AG20443 (cell line): ENCODE measurements around the gene TEX53.

Source experiments
- DNase-seq: peaks from one replicate; pipeline ENCODE4 v3.0.0; 2012; ENCODE audit warnings: low spot score, mixed read lengths

The TEX53 gene

DNA sequence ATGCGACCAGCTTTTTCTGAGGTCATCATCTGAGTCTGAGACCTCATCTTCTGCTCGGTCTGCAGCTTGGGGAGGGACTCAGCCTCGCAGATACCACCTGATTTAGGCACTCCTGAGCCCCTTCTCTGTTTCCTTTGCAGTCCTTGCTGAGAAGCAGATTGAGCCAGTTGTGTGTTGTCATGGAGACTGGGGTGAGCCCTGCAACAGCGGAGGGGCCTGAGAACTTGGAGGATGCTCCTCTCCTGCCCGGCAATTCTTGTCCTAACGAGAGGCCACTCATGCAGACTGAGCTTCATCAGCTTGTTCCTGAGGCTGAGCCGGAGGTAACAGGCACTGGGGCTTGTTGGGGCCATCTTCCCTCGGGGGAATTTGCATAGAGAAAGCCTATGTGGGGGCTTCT, 19.2 kb downstream of the TEX53 start:
- no peak for DNase-seq

DNA sequence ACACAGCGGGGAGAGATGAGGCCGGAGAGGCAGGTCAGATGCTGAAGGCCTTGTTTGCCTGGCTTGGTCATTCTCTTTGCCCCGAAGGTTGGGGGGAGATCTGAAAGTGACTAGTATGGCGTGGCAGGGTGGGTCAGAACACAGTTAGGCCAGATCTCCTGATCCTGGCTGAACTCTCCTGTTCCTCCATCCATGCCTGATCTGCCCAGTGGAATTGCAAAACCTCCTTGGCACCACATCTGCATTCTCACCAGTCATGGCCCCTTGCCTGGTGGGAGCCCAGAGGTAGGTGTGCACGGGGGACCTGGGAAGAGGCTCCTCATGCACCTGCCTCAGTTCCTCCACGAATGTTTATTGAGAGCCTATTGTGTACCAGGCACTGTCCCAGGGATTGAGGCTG, 23.2 kb downstream of the TEX53 start:
- no peak for DNase-seq

DNA sequence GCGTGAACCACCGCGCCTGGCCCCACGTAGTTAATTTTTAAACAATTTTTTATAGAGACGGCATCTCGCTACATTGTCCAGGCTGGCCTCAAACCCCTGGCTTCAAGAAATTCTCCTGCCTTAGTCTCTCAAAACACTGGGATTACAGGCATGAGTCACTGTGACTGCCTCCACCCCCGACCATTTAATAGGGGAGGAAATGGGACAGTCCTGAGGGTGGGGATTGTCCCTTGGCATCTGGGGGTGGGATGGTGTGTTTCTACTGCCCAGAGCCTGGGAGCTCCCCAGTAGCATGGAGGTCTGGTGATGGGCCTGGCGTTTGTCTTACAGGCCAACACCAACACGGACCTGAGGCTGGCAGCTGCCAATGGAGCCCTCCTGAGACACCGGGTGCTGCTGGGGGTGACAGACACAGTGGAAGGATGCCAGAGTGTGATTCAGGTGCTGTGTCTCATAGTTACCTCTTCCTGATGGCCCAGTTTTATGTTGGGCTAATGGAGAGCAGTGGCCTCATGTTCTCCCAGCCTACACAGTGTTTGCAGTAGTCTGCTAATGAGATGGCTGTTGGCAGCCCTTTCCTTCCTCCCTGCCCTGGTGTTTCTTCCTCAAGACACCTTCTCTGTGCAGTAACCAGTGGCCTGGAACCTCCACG, 24.0 kb downstream of the TEX53 start:
- DNase-seq, result no peak

DNA sequence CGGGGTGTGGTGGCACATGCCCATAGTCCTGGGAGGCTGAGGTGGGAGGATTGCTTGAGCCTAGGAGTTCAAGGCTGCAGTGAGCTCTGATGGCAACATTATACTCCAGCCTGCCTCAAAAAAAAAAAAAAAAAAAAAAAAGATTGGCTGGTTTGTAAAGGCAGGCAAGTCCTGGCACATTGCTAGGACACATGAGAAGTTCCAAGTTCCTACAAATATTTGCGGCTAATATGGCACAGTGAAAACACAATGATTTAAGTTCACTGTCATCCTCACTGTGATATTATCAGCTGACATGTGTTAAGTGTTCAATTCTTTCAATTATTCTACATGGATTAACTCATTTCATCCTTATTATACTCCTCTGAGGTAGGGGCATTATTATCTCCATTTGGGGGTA, 26.4 kb downstream of the TEX53 start:
- DNase-seq, result no peak

DNA sequence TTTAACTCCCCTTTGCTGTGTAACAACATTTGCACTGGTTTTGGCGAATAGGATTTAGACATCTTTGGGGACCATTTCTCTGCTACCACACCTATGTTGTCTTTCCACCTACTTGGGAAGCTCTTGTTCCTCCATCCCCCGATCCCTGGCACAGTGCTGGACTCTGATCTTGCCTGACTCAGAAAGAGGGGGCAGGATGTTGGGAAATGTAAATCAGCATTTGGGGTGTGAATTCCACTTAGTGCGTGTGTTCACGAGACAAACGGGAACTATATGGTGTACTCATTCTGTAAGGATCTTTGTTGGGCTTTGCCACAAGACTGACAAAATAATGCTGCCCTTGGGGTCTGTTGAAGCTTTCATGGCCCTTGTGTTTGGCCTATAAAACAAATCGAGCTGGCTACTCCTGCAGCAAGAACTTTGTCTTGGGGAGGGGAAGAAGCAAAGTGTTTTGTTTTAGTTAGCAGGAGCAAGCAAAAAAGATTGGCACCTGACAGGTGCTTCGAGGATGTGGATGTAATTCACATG, 28.0 kb downstream of the TEX53 start:
- no peak for DNase-seq

DNA sequence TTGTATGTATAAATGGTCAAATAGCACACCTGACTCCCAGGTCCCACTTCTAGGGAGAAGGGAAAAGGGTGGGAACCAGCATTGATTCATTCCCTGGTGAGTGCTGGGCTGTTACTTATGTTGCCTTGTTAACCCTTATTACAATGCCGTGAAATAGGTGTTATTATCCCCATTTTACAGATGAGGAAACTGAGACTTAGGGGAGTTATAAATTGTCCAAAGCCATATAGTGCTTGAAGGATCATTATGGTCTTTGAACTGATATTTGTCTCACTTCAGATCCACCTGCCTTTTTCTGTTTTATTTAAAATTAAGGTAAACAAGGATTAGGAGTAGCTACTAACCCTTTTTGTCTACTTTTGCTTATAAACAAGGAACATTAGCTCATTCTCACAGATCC, 30.1 kb downstream of the TEX53 start:
- DNase-seq, result no peak

DNA sequence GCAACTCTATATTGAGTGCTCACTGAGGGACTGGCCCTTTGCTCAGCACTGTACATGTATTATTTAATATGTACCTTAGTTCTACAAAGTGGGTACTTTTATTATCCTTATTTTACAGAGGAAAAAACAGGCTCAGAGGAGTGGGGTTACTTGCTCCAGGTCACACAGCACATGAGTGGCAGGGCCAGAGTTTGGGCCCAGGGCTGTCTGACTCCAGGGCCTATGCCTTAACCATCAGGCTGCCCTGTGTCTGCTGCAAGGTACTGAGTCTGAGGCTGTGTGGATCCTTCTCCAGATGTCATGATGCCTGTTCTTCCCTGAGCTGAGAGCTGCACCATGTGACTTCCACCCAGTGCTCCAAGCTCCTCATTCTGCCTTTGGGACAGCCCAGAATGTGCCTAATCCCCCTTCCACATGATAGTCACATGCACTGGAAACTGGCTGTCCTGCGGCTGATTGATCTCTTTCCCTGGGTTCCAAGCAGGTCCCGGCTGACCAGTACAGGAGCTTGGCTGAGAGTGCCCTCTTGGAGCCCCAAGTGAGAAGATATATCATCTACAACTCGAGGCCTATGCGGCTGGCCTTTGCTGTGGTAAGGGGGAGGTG, 31.1 kb downstream of the TEX53 start:
- no peak for DNase-seq

DNA sequence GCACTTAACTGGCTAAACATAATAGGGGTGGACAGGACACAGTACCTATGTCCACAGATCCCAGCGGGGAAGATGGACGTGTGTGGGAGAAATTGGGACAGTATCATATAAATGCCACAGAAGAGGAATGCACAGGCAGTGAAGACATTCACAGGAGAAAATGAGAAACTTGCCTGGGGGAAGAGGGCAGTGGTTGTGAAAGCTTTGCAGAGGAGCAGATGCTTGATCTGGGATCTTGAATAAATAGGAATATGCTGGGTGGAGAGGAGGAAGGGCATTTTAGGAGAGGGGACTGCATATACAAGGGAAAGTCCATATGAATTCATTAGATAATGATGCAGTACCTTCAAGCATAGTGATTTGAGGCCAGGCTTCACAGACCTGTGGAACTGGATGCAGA, 32.9 kb downstream of the TEX53 start:
- DNase-seq, result no peak

DNA sequence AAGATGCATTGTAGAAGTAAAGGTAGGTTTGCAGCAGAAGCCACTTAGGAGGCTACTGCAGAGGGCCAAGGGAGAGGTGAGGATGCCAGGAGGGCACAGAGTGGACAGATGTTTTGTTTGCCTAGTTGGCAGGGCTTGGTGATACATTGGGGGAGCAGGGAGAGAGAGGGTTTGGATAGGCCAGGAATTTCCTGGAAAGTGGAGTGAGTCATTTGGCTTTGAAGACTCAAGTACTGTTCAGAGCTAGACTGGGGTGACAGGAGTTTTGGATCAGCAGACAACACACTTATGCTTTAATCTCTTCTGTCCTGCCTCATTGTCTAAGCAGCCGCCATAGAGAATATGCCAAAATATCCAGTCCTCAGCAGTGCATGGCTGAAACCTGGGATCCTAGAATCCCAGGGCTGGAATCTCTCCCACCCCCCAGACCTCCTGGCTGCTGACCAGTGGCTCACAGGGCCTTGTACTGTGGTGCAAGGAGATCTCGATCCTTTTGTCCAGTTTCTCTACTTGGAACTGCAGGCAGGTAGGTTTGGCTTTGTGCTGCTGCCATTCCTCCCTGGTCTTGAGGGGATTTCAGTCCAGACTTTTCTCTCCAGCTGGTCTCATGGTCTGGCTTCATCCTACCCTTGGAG, 35.5 kb downstream of the TEX53 start:
- DNase-seq, result peak; percentile 81

DNA sequence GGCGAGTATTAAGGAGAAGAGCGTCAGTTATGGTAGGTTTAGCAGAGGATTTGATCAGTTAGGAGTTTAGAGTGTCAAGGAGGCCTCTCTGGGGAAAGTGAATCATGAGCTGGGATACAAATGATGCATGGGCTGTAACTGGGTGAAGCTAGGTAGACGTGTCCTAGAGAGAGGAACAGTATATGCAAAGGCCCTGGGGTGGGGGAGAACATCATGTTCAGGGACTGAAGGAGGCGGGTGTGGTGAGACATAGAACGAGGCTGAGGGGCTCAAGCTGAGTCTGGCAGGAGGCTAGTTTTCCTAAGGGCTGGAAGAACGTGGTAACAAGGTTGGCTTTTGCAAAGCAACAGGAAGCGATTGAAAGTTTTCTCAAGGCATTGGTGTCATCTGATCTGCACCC, 36.0 kb downstream of the TEX53 start:
- no peak for DNase-seq

DNA sequence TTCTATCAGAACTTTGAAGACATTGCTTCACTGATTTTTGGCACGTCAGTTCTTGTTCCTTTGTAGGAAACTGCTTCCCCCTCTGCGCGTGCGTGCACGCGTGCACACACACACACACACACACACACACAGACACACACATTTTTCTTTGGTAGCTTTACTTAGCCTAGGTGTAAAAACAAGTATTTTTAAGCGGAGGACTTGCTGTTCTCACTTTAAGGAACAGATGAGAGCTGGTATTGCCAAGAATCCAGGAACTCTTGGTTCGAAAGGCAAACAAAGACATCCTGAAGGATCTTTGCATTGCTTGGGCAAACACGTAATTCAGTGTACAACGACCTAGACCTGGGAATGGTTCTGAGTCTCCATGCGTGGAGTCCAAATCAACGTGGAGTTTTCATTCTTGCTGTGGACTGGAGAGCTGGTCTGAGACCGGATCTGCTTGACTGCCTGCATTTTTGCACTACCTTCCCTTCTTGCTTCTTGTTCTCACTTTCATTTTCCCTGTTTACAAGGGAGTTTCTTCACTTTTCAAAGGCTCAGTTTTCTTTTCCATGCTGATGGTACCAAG, 38.3 kb downstream of the TEX53 start:
- no peak for DNase-seq

DNA sequence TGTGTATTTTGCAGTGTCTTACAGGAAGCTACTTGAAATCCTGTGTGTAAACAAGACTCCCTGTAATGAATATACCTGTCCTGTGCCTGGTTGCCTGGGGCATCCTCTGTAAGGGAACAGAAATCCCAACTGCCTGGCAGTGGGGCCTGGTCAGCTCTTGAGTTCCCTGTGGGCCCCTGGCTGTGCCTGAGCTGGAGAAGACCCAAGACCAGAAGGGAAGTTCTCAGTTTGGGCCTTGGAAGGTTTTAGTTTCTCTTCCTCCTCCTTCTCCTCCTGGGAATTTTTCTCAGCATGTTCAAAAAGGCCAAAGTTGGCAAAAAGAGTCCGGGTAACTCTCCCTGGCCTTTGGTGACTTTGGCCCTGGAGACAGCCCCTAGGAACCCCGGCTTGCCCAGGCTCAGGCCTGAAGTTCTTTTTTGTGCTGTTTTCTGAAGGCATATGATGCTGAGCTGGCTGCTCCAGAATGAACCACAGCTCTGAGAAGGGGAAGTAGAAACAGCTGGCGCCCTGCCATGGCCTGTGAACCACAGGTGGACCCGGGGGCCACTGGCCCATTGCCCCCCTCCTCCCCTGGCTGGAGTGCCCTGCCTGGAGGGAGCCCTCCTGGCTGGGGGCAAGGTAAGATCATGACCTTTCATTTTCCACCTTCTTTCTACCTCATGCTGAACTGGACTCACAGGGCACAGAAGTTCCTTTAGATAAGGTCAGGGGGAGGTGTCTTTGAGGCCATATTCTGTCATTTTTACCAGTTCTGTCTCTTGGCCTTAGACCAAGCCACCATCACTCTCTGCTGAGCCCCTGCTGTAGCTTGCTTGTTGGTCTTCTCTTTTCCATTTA, 40.7 kb downstream of the TEX53 start:
- DNase-seq, result no peak

DNA sequence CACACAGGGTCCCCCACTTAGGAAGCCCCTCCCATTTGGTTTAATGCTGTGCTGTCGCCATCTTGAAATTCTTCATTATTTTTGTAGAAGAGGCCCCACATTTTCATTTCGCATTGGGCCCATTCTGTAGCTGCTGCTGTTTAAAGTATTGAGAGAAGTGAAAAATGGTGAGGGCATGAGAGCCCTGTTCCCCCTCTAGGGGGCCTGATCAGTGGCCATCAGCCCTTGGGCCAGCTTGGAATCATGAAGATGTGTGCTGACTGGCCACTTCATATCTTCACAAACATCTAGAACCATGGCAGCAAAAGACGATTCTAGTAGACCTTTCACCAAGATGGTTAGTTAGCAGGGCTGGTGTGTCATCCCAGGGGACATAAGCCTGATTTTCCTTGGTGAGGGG, 43.2 kb downstream of the TEX53 start:
- no peak for DNase-seq

DNA sequence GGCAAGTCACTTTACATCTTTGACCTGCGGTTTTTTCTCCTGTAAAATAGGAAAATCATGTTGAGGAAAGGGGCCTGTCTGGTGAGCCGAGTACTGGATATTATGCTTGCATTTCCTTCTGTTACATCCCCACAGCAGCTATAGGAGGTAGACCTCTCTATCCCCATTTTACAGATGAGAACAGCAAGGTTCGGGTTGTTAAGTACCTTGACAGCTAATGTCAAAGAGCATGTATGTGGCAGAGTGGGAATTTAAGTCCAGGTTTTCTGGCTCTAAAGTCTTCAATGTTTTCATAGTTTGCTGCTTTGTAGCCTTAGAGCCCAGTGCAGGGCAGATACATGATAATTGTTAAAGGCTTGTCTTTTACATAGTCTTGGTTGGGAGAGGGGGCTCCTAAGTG, 43.7 kb downstream of the TEX53 start:
- no peak for DNase-seq

DNA sequence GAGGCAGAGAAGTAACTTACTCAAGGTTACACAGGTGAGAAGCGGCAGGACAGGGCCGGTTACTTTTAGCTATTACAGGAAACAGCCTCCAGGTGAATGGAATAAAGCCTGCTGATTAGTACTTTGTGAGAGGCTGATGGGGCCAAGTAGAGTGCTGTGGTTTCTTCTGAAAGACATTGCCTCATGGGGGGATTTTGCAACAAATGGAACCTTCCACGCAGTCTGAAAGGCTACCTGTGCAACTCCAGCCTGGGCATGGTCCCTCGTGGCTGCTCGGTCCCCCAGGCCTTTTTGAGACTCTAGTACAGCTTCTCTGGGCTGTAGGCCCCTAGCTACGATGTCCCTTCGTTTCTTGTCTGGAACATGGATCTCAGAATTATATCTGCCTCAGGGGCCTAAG, 44.5 kb downstream of the TEX53 start:
- DNase-seq, result no peak

DNA sequence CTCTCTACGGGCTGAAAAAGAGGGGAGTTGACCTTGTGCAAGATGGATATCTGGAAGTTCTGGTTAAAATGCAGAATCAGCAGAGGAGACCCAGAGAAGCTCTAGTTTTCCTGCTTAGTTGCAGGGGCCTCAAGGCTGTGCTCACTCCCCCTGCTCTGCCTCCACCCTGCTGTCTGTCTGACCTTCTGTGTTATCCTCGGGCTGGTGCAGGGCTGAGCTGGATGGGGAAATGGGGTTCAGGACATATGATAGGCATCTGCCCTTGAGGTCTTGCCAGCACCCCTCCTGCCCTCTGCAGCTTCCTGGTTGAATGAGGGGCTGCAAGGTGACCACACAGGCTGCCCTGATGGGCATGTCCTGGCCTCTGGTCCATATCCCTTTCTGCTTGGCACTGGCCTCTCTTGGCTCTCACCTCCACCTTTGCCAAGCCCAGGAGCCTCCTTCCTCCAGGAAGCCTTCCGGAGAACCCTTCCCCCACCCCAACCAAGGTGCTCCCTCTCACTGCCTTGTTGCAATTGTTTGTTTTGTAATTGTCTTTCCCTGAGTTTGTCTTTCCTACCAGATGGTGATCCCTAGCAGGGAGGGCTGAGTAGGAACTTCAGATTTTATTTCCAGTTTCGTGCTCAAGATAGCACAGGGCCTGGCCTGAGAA, 45.2 kb downstream of the TEX53 start:
- no peak for DNase-seq

DNA sequence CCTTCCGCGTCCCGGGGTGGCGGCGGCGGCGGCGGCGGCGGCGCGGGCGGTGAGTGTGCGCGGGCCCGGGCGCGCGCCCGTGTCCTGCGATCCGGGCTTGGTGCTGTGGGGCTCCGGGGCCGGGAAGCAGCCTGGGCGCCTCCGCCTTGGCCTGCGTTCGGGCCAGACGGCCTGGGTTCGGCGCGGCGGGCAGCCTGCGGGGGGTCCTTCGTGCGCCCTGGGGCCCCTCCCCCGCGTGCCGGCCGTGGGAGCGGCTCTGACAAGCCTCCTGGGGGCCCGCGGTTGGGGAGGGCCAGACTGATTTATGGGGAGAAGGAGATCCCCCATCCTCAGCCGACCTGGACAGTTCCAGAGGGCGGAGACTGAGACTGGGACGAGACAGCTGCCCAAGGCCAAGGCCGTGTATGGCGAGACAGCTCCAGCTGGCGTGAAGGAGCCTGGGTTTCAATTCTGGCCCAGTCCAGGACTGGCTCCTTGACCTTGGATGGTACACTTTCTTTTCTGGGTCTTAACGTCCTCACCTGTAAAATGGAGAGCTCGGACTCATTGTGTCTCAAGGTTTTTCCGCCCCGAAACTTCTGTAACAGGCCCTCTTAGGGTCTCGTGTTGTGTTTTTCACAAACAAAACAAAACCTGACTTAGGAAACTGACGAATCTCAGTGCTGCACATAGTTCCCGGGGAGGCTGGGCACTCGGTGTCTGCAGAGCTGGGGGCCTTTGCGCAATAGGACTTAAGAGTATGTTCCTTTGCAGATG, 45.9 kb downstream of the TEX53 start:
- peak; percentile 86 for DNase-seq

DNA sequence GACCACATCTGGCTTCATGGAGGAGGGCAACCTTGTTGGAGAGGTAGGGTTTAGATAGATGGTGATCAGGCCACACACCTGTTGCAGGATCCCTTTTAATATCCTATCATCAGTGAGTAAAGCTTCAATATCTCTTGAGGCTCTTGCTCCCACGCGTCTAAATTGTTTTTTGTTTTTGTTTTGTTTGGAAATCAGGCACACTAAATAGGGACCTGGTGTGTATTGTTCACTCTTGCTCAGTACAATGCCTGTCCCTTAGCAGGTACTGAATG, 49.1 kb downstream of the TEX53 start:
- no peak for DNase-seq

DNA sequence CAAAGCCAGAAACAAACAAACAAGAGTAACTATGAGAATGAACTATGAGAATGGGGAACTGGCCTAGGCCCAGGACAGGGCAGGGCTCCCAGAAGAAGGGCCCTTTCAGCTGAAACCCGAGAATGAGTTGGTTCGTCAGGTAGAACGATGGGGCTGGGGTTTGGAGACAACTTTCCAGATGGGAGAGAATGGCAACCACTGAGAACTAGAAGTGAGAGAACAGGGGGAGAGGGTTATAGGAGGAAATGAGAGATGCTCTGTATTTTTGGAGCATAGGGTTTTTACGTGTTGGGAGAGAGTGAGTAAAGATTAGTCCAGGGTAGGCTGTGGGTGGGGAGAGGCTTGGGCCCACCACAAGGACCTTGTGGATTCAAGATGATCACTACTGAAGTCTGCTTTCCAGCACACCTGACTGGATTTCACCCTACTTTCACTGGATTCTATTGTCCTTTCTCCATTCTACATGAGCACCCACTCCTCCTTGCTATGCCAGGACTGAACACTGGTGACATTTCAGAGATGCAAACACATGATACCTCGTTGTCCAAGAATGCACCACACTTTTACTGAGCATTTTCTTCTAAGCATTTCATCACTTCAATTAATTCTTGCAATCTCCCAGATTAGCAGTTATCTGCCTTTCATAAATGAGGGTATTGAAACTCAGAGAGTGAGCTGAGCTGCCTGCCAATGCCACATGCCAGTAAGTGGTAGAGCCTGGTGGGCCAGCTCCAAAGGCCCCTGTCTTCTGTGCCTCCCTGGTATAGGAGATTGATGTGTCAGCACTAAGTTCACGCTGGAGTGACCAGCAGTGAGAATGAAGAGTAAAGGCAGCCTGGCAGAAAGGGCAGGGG, 49.7 kb downstream of the TEX53 start:
- DNase-seq, result no peak

DNA sequence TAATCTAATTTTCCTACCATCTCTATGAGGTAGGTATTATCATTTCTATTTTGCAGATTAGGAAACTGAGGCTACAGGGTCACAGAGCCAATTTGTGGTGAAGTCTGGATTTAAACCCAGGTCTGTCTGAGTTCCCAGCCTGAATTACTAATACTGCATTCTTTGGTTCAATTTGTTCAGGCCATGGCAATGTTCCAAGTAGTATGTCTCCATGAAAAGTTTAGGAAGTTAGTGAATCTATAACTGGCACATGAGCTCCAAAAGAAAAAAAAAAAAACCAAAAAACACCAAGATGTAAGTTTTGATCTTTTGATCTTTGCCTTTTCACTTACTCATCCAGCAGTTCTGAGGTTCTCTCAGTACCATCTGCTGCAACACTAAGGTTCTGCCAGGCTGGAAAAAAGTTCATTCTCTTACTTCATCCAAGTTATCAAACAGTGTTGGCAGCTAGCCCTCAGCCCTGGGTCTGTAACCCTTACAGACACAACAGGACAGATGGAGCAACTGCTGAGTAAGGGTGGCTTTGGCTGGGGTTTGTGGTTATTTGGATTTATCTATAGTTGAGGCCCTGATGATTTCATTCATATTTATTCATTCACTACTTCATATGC, 50.9 kb downstream of the TEX53 start:
- DNase-seq, result peak; percentile 68
